Activated CD8-positive, alpha-beta T cell treated with anti-CD3 and anti-CD28 coated beads, Interleukin-2, amount 10 ng/mL, durations not matched to agents 7 days and 5 days (primary cell): ENCODE results near the gene HMCN1. TPM values are rescaled to one million over a fixed set of nuclear protein-coding genes. Genes with fewer than 3 reads are reported as not detected.
"Not testable (repeated sequence)": the region's sequence is repeated elsewhere in the genome, so short reads cannot be mapped to it uniquely, and the experiment has no call there.

Source experiments
- ATAC-seq: fragments of 150-1000 bp; cut with Tn5 transposase; one replicate; pipeline ENCODE4 v1.10.0; 2021; ENCODE audit warnings: moderate library complexity
- CTCF ChIA-PET: fragments of 350-600 bp; sonication (Branson Sonifier 250); formaldehyde crosslinking; loops from one replicate; lab custom pipeline; 2021; ENCODE audit warnings: antibody characterized with exemption; lab: Charles Lee
- POLR2A ChIA-PET: fragments of 350-600 bp; sonication (Branson Sonifier 250); formaldehyde crosslinking; loops from one replicate; lab custom pipeline; 2021; ENCODE audit warnings: antibody characterized with exemption; lab: Charles Lee
- DNase-seq: peaks from one replicate; pipeline ENCODE4 v3.0.0-alpha.2; 2020
- H3K27ac Mint-ChIP-seq: one replicate; pipeline ENCODE4 v1.8.0; 2021; ENCODE audit warnings: mild to moderate bottlenecking, mixed read lengths
- H3K27me3 Mint-ChIP-seq: one replicate; pipeline ENCODE4 v1.8.0; 2021; ENCODE audit warnings: low read depth, mixed read lengths
- H3K36me3 Mint-ChIP-seq: one replicate; pipeline ENCODE4 v1.8.0; 2021; ENCODE audit warnings: low read depth, mixed read lengths
- H3K4me1 Mint-ChIP-seq: one replicate; pipeline ENCODE4 v1.8.0; 2021; ENCODE audit warnings: low read depth, mixed read lengths
- H3K4me3 Mint-ChIP-seq: one replicate; pipeline ENCODE4 v1.8.0; 2021; ENCODE audit warnings: mild to moderate bottlenecking, mixed read lengths
- H3K9me3 Mint-ChIP-seq: one replicate; pipeline ENCODE4 v1.8.0; 2022; ENCODE audit warnings: mixed read lengths; ENCODE audit not compliant: insufficient read depth
- total RNA-seq, 2 experiments: library from RNA; stranded (reverse); gene quantifications; one replicate each; pipeline ENCODE4 v1.2.3, GENCODE V29; 2021

HMCN1 gene
- total RNA-seq, 2 experiments from 2014 or later = 0.05 to 0.18 TPM

DNA sequence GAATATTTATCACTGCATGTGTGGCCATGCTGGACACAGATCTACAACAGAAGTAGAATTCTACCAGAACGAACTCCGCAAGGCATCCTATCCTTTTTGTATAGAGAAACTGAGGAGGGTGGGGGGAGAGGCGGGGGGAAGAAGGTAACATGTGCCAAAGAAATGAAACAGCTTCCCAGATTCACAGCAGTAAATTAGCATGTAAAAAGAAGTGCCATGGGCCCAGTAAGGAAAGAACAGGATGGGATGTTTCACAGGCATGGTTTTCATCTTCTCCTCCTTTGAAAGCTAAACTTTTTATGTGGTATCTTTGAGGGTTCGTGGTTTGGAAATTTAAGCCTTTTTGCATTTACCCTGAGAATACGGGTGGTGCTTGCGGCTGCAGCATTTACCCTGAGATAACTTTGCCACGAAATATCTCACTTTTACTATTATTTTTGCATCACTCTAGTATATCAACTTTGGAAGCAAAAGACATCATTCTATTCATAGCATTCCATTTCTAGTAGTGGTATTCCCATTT, 471.9 kb downstream of the HMCN1 start:
- Mint-ChIP-seq H3K27ac (no peak overlapping the region), H3K9me3 (no peaks in the 10 kb centered on the region), H3K36me3 (no peaks in the 10 kb centered on the region), H3K4me1 (peaks cover 15% of the 10 kb centered on the region), H3K4me3 (no peak overlapping the region), H3K27me3 (peaks cover 44% of the 10 kb centered on the region)
- ChIA-PET POLR2A (no interaction called here), CTCF (no interaction called here)
- ATAC-seq (no peak), DNase-seq (no peak)

- no peaks in the 10 kb centered on the region for H3K9me3 Mint-ChIP-seq
- DNase-seq (no peak), ATAC-seq (no peak)
- peaks cover 15% of the 10 kb centered on the region for H3K4me1 Mint-ChIP-seq
- CTCF ChIA-PET = no interaction called here
- peaks cover 41% of the 10 kb centered on the region for H3K27me3 Mint-ChIP-seq
- no peak overlapping the region for H3K4me3 Mint-ChIP-seq
- POLR2A ChIA-PET = no interaction called here
- H3K27ac Mint-ChIP-seq = no peak overlapping the region
- no peaks in the 10 kb centered on the region for H3K36me3 Mint-ChIP-seq
Observed at GRCh38 chr1:186207391-186208085, 473.3 kb downstream of the HMCN1 start.

- ChIA-PET POLR2A (no interaction called here), CTCF (no interaction called here)
- Mint-ChIP-seq H3K27ac (no peak overlapping the region), H3K9me3 (no peaks in the 10 kb centered on the region), H3K4me3 (no peak overlapping the region), H3K36me3 (no peaks in the 10 kb centered on the region), H3K27me3 (peaks cover 32% of the 10 kb centered on the region), H3K4me1 (peaks cover 15% of the 10 kb centered on the region)
- ATAC-seq (no peak), DNase-seq (no peak)
Observed at GRCh38 chr1:186208405-186209129, 474.4 kb downstream of the HMCN1 start.

DNA sequence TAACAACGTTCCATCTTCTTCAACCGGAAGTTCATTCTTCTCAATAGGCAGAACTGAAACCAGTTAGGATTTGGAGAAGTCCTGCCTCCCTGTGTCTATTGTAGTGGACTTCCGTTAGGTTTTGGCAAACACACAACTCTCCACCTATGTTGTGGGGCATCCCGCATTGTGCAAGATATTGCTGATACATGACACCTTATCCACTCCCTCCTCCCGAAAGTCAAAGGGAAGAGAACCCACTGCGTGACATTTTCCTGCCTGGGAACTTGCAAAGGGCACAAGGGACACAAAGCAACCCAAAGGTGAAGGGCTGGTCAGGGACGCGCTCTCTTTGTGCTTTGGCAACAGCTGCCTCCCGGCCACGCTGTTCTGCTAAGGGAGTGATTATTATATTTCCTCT, 476.1 kb downstream of the HMCN1 start:
- no peak for DNase-seq
- Mint-ChIP-seq H3K4me3 (no peak overlapping the region), H3K4me1 (peaks cover 15% of the 10 kb centered on the region), H3K36me3 (no peaks in the 10 kb centered on the region), H3K27ac (no peak overlapping the region), H3K27me3 (peaks cover 28% of the 10 kb centered on the region), H3K9me3 (no peaks in the 10 kb centered on the region)
- POLR2A ChIA-PET = no interaction called here
- ATAC-seq = no peak
- CTCF ChIA-PET = no interaction called here

GRCh38 chr1:186211583-186211982, 477.4 kb downstream of the HMCN1 start:
- H3K4me1 Mint-ChIP-seq, CTCF ChIA-PET, H3K9me3 Mint-ChIP-seq, DNase-seq, ATAC-seq, H3K4me3 Mint-ChIP-seq, H3K36me3 Mint-ChIP-seq, H3K27ac Mint-ChIP-seq, POLR2A ChIA-PET: not testable (repeated sequence)
- H3K27me3 Mint-ChIP-seq = peaks cover 18% of the 10 kb centered on the region

DNA sequence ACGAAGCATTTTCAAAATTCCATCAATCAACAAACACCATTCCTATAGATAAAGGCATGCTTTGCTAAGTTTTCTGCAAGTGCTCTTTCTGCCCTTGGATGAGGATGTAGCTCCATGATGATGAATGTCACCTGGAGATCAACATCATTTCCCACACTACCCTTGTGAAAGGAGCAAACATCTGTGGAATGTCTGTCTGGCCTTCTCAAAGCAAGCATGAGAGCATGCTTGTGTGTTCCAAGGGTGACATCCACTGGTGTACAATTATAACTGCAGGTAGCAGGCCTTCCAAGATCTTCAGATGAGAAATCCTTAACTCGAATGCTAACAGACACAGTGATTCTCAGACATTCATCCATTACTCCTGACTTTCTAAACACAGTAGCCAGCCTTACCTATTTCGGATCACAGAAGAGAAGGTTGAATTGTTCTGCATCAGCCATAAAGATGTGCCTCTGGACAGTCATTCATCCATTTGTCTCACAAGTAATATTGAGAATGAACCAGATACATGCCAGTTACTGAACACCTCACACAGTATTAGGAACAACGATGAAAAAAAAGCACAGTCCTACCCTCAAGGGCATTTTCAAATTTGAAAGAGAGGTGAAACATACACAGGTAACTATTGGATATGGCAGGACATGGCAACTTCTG, 478.5 kb downstream of the HMCN1 start:
- peak; percentile 39 for DNase-seq
- ChIA-PET CTCF (interaction anchor here (1.0 kb wide), 1 partner anchor 113 kb away, joined by 3 read pairs; no protein-coding TSS in a partner anchor), POLR2A (no interaction called here)
- ATAC-seq = peak; percentile 51
- Mint-ChIP-seq H3K36me3 (no peaks in the 10 kb centered on the region), H3K9me3 (no peaks in the 10 kb centered on the region), H3K4me3 (no peak overlapping the region), H3K4me1 (no peaks in the 10 kb centered on the region), H3K27me3 (peaks cover 13% of the 10 kb centered on the region), H3K27ac (no peak overlapping the region)

- no peaks in the 10 kb centered on the region for H3K9me3 Mint-ChIP-seq
- ChIA-PET CTCF (interaction anchor here (1.0 kb wide), 1 partner anchor 113 kb away, joined by 3 read pairs; no protein-coding TSS in a partner anchor), POLR2A (no interaction called here)
- H3K27ac Mint-ChIP-seq = no peak overlapping the region
- ATAC-seq (no peak), DNase-seq (no peak)
- H3K4me3 Mint-ChIP-seq = no peak overlapping the region
- peaks cover 11% of the 10 kb centered on the region for H3K27me3 Mint-ChIP-seq
- H3K36me3 Mint-ChIP-seq = no peaks in the 10 kb centered on the region
- no peaks in the 10 kb centered on the region for H3K4me1 Mint-ChIP-seq
Observed at GRCh38 chr1:186213225-186213607, 479.0 kb downstream of the HMCN1 start.

DNA sequence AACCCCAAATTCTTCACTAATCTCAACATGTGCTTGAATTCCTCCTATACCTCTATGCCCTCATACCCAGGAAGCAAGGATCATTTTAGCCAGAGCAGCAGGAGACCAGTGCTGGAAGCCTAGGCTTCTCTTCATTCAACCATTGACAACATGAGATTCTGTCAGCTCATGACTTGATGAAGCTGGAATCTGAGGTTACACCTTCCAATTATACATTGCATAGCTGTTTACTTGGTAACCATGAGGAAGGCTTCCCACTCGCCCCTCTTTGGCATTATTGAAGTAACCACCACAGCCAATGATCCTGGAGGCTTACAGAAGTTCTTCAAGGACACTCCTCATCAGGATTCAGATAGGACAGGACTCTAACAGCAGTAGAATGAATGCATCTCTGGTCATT, 480.6 kb downstream of the HMCN1 start:
- H3K36me3 Mint-ChIP-seq = no peaks in the 10 kb centered on the region
- CTCF ChIA-PET = no interaction called here
- DNase-seq = no peak
- H3K4me3 Mint-ChIP-seq = no peak overlapping the region
- no peak overlapping the region for H3K27ac Mint-ChIP-seq
- ATAC-seq = no peak
- H3K9me3 Mint-ChIP-seq = no peaks in the 10 kb centered on the region
- H3K27me3 Mint-ChIP-seq = peaks cover 4% of the 10 kb centered on the region
- no peaks in the 10 kb centered on the region for H3K4me1 Mint-ChIP-seq
- POLR2A ChIA-PET = no interaction called here

DNA sequence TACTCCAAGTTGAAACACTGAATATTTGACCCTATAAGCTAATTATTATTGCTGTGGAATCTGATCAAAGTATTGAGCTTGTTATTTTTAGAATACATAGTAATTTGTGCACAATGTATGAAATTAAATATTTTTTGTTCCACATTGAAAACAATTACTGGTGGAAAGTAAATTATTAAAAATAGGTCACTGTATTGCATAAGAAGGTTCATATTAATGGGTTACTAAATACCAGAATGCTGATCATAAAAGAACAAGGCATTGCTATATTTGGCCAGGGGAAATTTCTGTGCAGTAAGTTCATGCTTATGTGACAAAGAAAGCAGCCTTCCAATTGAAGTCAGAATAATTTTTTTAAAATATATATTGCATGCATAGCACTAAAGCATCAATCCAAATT, 481.4 kb downstream of the HMCN1 start:
- H3K27ac Mint-ChIP-seq = no peak overlapping the region
- H3K4me1 Mint-ChIP-seq = no peaks in the 10 kb centered on the region
- peaks cover 4% of the 10 kb centered on the region for H3K27me3 Mint-ChIP-seq
- POLR2A ChIA-PET = no interaction called here
- no peaks in the 10 kb centered on the region for H3K36me3 Mint-ChIP-seq
- no peak overlapping the region for H3K4me3 Mint-ChIP-seq
- CTCF ChIA-PET = no interaction called here
- DNase-seq (no peak), ATAC-seq (no peak)
- H3K9me3 Mint-ChIP-seq = no peaks in the 10 kb centered on the region

DNA sequence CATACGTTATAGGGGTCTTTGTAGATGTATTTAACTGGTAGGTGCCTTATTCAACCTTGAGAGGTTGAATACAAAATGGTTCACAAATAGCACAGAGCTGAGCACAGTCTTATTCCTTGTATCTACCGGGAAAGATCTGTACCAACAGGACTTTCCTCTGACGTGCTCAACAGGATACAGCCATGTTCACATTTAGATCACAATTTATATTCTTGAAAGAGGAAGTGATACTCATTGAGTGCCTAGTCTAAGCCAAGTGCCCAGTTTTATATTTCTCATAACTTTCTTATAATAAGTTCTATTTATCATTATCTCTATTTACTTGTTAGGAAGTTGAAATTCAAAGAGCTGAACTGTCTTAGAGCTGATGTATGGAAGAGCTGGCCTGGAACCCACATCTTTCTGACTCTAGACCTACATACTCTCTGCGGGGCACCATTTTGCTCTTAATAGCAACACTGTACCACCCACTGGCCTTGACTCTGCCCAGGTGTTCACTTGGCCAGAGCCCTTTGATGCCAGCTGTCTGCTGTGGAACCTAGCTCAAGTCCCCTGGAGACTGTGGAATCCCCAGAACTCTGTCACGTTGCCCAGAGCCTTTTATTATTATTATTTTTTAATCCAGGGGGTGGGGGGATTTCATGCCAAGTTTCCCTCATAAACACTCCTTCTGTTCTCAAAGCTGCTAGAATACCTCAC, 484.6 kb downstream of the HMCN1 start:
- ATAC-seq (no peak), DNase-seq (no peak)
- no peaks in the 10 kb centered on the region for H3K36me3 Mint-ChIP-seq
- H3K27me3 Mint-ChIP-seq = peaks cover 4% of the 10 kb centered on the region
- H3K4me3 Mint-ChIP-seq = no peak overlapping the region
- ChIA-PET CTCF (no interaction called here), POLR2A (interaction anchor here (0.6 kb wide), 1 partner anchor 19 kb away, joined by 3 read pairs; no protein-coding TSS in a partner anchor)
- no peaks in the 10 kb centered on the region for H3K4me1 Mint-ChIP-seq
- no peaks in the 10 kb centered on the region for H3K9me3 Mint-ChIP-seq
- H3K27ac Mint-ChIP-seq = no peak overlapping the region

- ATAC-seq (no peak), DNase-seq (no peak)
- no peaks in the 10 kb centered on the region for H3K36me3 Mint-ChIP-seq
- H3K27me3 Mint-ChIP-seq = no peaks in the 10 kb centered on the region
- POLR2A ChIA-PET = no interaction called here
- H3K9me3 Mint-ChIP-seq = no peaks in the 10 kb centered on the region
- H3K27ac Mint-ChIP-seq = no peak overlapping the region
- no peak overlapping the region for H3K4me3 Mint-ChIP-seq
- no peaks in the 10 kb centered on the region for H3K4me1 Mint-ChIP-seq
- CTCF ChIA-PET = no interaction called here
Observed at GRCh38 chr1:186220067-186220466, 485.9 kb downstream of the HMCN1 start.
